ENCODE results near the gene NDUFB2. TPM values are rescaled to one million over a fixed set of nuclear protein-coding genes. Genes with fewer than 3 reads are reported as not detected.
A peak's percentile ranks its signal among the peaks of the same experiment; 100 is the strongest.

NDUFB2 gene
- polyA plus RNA-seq (2011; rRNA removed), result 289 and 294 TPM in 2 replicates
- polyA minus RNA-seq (2011; rRNA and poly(A)+ RNA removed), result 30.9 and 37.8 TPM in 2 replicates

DNA sequence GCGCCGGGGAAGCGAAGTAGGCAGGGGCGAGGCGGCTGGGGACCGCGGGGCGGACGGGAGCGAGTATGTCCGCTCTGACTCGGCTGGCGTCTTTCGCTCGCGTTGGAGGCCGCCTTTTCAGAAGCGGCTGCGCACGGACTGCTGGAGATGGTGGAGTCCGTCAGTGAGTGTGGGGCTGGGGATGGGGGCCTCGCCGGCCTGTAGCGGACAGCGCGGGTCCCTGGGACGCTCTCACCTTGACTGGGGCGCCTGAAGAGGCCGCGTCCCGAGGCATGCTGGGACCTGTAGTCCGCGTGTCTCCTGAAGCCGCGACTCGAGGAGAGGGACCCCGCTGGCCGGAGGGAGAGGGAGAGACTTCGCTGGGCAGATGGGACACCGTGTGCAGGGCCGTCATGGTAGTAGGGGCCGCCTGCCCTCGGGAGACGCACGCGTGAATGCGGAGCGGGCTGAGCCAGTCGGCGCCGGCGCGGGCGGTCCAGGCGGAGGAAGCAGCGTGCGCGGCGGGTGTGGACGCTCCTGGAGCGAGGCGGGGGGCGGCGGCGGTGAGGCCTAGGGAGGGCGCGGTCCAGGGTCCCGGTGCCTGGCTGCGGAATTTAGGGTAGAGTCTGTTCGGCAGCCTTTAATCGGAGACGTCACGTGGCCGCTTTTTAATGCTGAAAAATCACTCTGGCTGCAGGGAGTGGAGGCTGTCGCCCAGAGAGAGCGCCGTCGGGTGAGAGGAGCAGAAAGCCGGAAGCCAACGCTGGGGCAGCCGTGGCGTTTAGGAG, at the start of gene NDUFB2:
TSS of gene NDUFB2 (plus strand) at position 29 of the 767 bp plus-strand sequence. CDS start at position 66, 37 bp downstream.
- Histone ChIP-seq H3K4me3 (ENCODE audit: low read depth, low read length) (peak within 1 kb of the TSS; percentile 95), H3K27me3 (ENCODE audit: control insufficient read depth, insufficient read depth, low read length) (no peaks in the 10 kb centered on the region), H3K36me3 (ENCODE audit: control insufficient read depth, insufficient read depth, low read length) (peaks cover 4% of the 10 kb centered on the region)
- POLR2A ChIA-PET, result interaction anchor here (0.7 kb wide), 1 partner anchor 300 kb away, joined by 3 read pairs; no protein-coding TSS in a partner anchor
- CTCF ChIA-PET, result no interaction called here
- DNase-seq (ENCODE audit: low read depth), result peak; percentile 35
- TF ChIP-seq CTCF (IDR thresholded peaks at IDR 0.05; ENCODE audit: insufficient read depth, low read depth, low read length), result no peak

DNA sequence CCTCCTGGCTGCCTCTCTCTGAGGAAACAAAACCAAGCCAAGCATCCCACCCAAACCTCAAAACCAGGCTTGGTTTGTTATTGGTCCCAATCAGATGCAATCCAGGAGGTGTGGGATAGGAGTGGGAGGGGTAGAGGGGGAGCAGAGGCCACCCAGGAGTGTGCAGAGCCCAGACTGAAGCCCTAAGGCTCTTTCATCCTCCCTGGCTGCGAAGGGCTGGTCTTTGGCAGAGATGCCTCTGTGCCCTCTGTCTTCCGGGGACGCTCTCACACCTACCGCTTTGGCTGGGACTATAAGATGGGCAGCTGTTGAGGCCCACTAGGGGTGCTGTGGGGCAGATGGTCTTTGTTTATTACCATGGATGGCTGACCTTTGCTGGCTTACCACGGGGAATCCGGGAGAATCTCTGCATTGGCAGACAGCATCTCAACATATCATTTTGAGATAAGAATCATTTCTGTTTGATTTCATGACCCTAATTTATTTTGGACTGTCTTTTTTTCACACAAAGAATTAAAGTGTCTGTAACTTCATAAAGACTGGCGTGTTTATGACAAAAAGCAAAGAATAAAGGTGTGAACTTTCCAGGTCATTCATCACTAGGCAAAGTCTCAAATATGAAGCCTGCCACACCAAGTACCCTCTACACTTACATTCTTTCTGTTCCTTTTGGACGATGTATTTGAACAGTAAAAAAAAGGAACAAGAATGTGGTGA, 49.4 kb upstream of the NDUFB2 start:
- H3K4me3 ChIP-seq (ENCODE audit: low read depth, low read length), result no peak overlapping the region
- no peaks in the 10 kb centered on the region for H3K27me3 ChIP-seq (ENCODE audit: control insufficient read depth, insufficient read depth, low read length)
- no peaks in the 10 kb centered on the region for H3K36me3 ChIP-seq (ENCODE audit: control insufficient read depth, insufficient read depth, low read length)
- no peak for DNase-seq (ENCODE audit: low read depth)
- TF ChIP-seq CTCF (IDR thresholded peaks at IDR 0.05; ENCODE audit: insufficient read depth, low read depth, low read length), result peak; percentile 65
- CTCF ChIA-PET, result interaction anchor here (0.6 to 1.2 kb wide), 4 partner anchors 28 to 143 kb away, joined by 3 to 6 read pairs (median 4); no protein-coding TSS in a partner anchor
- POLR2A ChIA-PET, result no interaction called here

DNA sequence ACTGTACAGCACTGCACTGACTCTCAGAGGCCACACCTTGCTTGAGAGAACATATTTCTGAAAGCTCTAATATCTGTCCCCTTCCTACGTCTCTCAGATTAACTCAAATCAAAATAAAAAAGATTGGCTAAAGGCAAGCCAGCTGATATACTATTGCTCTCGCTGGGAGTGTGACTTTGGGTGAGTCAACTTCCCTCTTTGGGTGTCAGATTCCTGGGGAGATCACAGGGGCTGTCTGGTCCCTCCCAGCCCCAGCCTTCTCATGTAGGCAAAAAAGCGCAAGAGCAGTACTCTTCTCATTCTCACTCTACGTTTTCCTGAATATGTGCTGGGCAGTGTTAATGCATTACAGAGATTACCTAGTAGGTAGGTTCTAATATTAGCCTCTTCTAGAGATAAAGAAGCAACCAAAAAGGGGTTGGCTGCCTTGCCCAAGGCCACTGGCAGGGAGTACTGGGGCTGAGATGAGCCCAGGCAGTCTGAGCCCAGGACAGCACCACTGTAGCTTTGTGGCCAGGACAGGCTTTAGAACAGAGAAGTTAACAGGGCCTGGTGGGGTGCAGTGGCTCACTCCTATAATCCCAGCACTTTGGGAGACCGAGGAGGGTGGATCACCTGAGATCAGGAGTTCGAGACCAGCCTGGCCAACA, 46.8 kb upstream of the NDUFB2 start:
- ChIA-PET POLR2A (no interaction called here), CTCF (interaction anchor here (1.3 to 6.1 kb wide), 3 partner anchors 9 to 135 kb away, joined by 3 to 103 read pairs (median 5); partner anchors contain the start of gene DENND2A)
- Histone ChIP-seq H3K27me3 (ENCODE audit: control insufficient read depth, insufficient read depth, low read length) (no peaks in the 10 kb centered on the region), H3K4me3 (ENCODE audit: low read depth, low read length) (no peak overlapping the region), H3K36me3 (ENCODE audit: control insufficient read depth, insufficient read depth, low read length) (no peaks in the 10 kb centered on the region)
- TF ChIP-seq CTCF (IDR thresholded peaks at IDR 0.05; ENCODE audit: insufficient read depth, low read depth, low read length), result no peak
- no peak for DNase-seq (ENCODE audit: low read depth)

DNA sequence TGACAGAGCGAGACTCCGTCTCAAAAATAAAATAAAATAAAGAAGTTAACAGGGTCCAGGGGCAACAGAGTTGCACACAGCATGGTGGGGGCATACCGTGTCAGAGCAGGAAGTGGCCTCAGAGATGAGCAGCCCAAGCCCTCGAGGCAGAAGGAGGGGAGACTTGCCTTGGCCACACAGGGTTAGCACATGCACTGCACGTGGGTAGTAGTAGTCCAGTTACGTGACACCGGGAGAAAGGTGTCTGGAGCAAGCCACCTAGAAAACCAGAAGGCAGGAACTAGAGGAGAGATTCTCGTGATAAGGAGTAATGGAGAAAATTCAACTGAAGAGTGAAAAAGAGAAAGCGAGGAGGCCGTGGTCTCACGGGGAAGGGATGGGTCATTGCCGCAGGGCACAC, 46.1 kb upstream of the NDUFB2 start:
- CTCF ChIA-PET, result interaction anchor here (0.7 to 6.1 kb wide), 3 partner anchors 9 to 136 kb away, joined by 3 to 103 read pairs (median 5); partner anchors contain the start of gene DENND2A

More for the DNA sequence above, 46.1 kb upstream of the NDUFB2 start:
- DNase-seq (ENCODE audit: low read depth), result no peak
- POLR2A ChIA-PET, result no interaction called here
- no peak for TF ChIP-seq CTCF (IDR thresholded peaks at IDR 0.05; ENCODE audit: insufficient read depth, low read depth, low read length)
- H3K4me3 ChIP-seq (ENCODE audit: low read depth, low read length), result no peak overlapping the region
- H3K36me3 ChIP-seq (ENCODE audit: control insufficient read depth, insufficient read depth, low read length), result no peaks in the 10 kb centered on the region
- H3K27me3 ChIP-seq (ENCODE audit: control insufficient read depth, insufficient read depth, low read length), result no peaks in the 10 kb centered on the region

All from BJ (cell line).